ENCODE results near the gene NCBP3. TPM values are rescaled to one million over a fixed set of nuclear protein-coding genes. Genes with fewer than 3 reads are reported as not detected.
A peak's percentile ranks its signal among the peaks of the same experiment; 100 is the strongest.
"Not testable (repeated sequence)": the region's sequence is repeated elsewhere in the genome, so short reads cannot be mapped to it uniquely, and the experiment has no call there.

NCBP3 gene
- total and polyA plus RNA-seq, 9 donors, result 15.7 to 43.2 (median 37.6) TPM

- intact Hi-C loops (cut with DNase I), result no loop called here
- 82 to 89% (median 83%) methylated on average over 31 of the region's 31 CpGs for WGBS, 3 donors
- DNase-seq, result no peak
These were observed 50.5 kb downstream of the NCBP3 start for GRCh38 chr17:3795390-3796102.

GRCh38 chr17:3794557-3795389 lies 51.3 kb downstream of the NCBP3 start:
- intact Hi-C loops (cut with DNase I), result no loop called here

More at GRCh38 chr17:3795390-3796102, 50.5 kb downstream of the NCBP3 start:
- no peak for TF ChIP-seq CTCF (IDR thresholded peaks at IDR 0.05)
- no peak for TF ChIP-seq EP300 (IDR thresholded peaks at IDR 0.05)
- TF ChIP-seq POLR2A (IDR thresholded peaks at IDR 0.05), result no peak
- peaks cover 18% of the 10 kb centered on the region for H3K4me1 ChIP-seq (ENCODE audit: insufficient read depth)
- H3K36me3 ChIP-seq, result no peaks in the 10 kb centered on the region
- no peak overlapping the region for H3K4me3 ChIP-seq
- H3K9me3 ChIP-seq, result no peaks in the 10 kb centered on the region
- H3K27ac ChIP-seq, result no peak overlapping the region
- no peaks in the 10 kb centered on the region for H3K27me3 ChIP-seq

GRCh38 chr17:3794152-3794551 lies 51.9 kb downstream of the NCBP3 start:
- H3K4me1 ChIP-seq (ENCODE audit: insufficient read depth), result peaks cover 12% of the 10 kb centered on the region
- not testable (repeated sequence) for DNase-seq

More at GRCh38 chr17:3794557-3795389, 51.3 kb downstream of the NCBP3 start:
- H3K27me3 ChIP-seq, result no peaks in the 10 kb centered on the region
- H3K4me3 ChIP-seq, result no peak overlapping the region
- peaks cover 13% of the 10 kb centered on the region for H3K4me1 ChIP-seq (ENCODE audit: insufficient read depth)
- no peak for DNase-seq
- WGBS, 3 donors, result 81 to 86% (median 83%) methylated on average over 26 of the region's 26 CpGs
- no peak for TF ChIP-seq CTCF (IDR thresholded peaks at IDR 0.05)
- TF ChIP-seq EP300 (IDR thresholded peaks at IDR 0.05), result no peak
- no peak for TF ChIP-seq POLR2A (IDR thresholded peaks at IDR 0.05)
- no peaks in the 10 kb centered on the region for H3K36me3 ChIP-seq
- H3K27ac ChIP-seq, result no peak overlapping the region
- H3K9me3 ChIP-seq, result no peaks in the 10 kb centered on the region

GRCh38 chr17:3793258-3793657 lies 52.8 kb downstream of the NCBP3 start:
- DNase-seq; intact Hi-C loops (cut with DNase I); H3K4me1 ChIP-seq (ENCODE audit: insufficient read depth); H3K27ac ChIP-seq; H3K36me3 ChIP-seq; H3K9me3 ChIP-seq; H3K27me3 ChIP-seq; H3K4me3 ChIP-seq: not testable (repeated sequence)
- WGBS, 3 donors, result 81 to 86% (median 82%) methylated on average over 7 of the region's 7 CpGs

More at GRCh38 chr17:3794152-3794551, 51.9 kb downstream of the NCBP3 start:
- H3K9me3 ChIP-seq; H3K4me3 ChIP-seq; H3K27me3 ChIP-seq; H3K36me3 ChIP-seq; intact Hi-C loops (cut with DNase I); H3K27ac ChIP-seq: not testable (repeated sequence)
- 87 to 96% (median 90%) methylated on average over 9 of the region's 9 CpGs for WGBS, 3 donors

GRCh38 chr17:3792481-3792880 lies 53.6 kb downstream of the NCBP3 start:
- no peaks in the 10 kb centered on the region for H3K27me3 ChIP-seq
- no peaks in the 10 kb centered on the region for H3K36me3 ChIP-seq
- peak in 3 of 5 donors; percentile 57 to 65 (median 58) for DNase-seq
- no peaks in the 10 kb centered on the region for H3K9me3 ChIP-seq
- no peaks in the 10 kb centered on the region for H3K4me1 ChIP-seq (ENCODE audit: insufficient read depth)
- intact Hi-C loops (cut with DNase I), result no loop called here
- H3K27ac ChIP-seq, result no peak overlapping the region
- no peak for TF ChIP-seq POLR2A (IDR thresholded peaks at IDR 0.05)
- TF ChIP-seq CTCF (IDR thresholded peaks at IDR 0.05), result no peak
- no peak for TF ChIP-seq EP300 (IDR thresholded peaks at IDR 0.05)
- WGBS, 3 donors, result 32 to 46% (median 40%) methylated on average over 6 of the region's 6 CpGs
- no peak overlapping the region for H3K4me3 ChIP-seq

Measured in ovary (tissue), 9 donors.